GM18508 (cell line): Measurements from ENCODE around the gene ZNF366.

Experiments used
- ATAC-seq: cut with Tn5 transposase; IDR thresholded peaks from one replicate; pipeline ENCODE4 v1.9.1; 2021; ENCODE audit warnings: moderate number of reproducible peaks; ENCODE audit not compliant: insufficient read depth, unreplicated experiment

The ZNF366 gene

DNA sequence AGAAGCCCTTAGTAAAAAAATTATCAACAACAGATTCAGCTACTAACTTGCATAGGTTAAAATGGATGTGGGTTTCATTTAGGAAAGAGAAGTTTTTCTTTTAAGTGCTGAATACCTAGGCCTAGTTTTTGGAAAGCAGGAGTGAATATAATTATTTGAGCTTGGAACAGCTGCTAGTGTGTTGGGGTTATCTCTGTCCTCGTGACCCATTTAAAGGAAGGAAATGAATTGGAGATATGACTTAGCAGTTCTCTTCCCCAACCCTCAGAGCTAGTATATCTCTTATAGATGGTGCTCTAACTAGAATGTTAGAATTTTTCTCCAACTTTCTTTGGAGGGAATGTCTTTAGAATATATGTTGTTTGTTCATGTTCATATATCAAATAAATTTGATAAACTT, 38.6 kb downstream of the ZNF366 start:
- no peak for ATAC-seq

DNA sequence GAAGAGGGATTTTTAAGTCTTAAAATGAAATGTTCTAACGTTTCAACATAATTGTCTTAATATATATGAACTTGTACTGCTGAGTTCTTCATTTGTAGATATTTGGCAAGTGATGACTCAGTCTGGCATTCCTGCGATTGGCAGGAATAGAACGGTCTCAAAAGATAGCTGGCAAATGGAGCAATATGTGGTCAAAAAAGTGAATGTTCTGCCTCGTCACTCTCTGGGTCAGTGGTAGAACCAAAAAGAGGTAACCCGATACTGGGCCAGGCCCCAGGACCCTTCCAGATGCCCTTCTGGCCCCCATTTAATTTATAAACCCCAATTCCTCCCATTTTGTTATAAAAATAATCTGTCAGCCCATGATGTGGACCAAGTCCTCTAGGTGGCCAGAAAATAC, 39.2 kb downstream of the ZNF366 start:
- no peak for ATAC-seq

DNA sequence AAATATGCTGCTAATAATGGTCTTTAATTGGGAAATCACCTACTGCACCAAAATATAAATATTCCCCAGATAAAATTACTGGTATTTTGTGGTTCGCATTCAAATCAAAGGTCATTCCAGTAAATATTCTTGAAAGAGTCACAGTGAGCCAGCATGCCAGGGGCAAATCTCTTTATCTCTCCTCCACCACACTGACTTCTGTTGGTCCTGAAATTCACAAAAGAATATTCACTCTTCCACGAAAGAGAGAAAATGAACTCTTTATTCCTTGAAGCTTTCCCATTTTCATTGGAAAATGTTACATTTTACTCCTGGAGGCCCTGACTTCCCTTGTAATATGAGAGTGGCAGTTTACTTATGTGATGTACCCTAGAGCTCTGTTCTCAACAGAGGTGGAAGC, 39.7 kb downstream of the ZNF366 start:
- ATAC-seq = no peak

DNA sequence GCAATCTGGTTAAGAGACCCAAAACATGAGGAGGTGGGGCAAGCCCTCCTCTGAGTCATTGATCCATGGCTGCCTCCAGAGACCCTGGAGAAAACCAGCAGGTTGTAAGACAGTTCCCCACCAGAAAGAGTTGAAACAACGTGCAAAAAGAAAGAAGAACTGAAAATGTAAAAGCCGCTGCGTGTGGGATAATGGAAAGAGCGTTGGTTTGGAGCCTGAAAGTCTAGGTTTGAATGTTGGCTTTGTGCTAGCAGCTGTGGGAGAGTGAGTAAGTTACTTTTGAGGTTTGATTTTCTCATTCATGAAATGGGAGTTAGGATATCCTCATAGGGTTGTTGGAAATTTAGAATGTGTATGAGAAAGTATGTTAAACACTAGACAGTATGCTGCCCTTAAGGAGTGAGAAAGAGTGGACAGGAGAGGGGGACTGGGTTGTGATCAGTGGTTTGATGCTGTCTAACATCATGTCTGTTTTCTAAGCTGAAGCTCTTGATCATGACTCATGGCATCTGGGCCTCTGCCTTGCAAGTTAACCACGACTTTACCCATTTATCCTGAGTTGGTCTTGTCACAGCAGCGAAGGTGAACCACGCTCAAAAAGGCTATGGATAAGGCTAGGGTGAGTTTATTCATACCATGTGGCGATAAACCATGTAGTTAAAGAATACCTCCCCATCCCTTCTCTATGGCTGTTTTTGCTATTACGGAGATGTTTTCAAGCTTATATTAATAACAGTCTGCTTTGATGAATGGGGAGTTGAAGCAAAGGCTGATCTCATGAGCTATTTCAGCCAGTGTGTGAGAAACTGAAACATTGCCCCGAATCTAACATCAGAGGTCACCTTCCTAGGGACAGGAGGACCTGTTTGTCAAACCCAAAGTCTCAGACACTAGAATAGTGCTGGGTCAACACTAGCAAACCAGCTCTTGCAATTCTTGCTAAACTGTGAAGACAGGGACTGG, 41.3 kb downstream of the ZNF366 start:
- ATAC-seq = peak; percentile 61

DNA sequence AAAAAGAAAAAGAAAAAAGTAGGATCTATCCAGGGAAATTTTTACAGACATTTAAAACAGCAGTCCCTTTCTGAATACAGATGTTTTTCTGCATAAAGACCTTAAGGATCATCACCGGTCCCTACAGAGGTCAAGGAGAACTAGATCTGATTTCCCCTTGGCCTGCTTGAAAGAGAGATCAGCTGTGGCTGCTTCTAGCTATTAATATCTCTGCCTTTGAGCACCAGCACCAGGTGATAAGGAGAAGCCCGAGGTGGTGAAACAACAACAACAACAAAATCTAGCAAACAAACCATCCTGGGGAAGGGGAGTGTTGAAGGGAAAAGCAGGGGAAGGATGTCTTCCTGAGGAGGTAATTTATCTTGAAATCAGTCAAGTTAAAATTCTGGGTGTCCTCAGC, 42.1 kb downstream of the ZNF366 start:
- no peak for ATAC-seq

DNA sequence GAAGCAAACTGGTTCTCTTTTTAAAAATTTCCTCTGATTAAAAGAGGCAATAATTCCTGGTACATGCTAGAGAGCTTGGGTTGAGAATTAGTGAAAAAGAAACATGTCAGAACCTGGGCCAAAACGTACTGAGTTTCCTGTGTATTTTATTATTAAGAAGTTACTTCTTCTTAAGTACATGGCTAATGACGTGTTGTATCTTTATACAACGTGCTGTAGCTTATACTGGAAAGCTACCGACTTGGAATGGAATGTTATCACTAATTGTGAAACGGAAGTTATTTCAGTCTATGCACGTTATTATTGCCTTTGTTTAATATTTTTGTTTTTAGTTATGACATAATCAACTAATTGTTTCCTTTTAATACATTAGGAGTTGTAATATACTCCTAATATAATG, 43.1 kb downstream of the ZNF366 start:
- no peak for ATAC-seq

DNA sequence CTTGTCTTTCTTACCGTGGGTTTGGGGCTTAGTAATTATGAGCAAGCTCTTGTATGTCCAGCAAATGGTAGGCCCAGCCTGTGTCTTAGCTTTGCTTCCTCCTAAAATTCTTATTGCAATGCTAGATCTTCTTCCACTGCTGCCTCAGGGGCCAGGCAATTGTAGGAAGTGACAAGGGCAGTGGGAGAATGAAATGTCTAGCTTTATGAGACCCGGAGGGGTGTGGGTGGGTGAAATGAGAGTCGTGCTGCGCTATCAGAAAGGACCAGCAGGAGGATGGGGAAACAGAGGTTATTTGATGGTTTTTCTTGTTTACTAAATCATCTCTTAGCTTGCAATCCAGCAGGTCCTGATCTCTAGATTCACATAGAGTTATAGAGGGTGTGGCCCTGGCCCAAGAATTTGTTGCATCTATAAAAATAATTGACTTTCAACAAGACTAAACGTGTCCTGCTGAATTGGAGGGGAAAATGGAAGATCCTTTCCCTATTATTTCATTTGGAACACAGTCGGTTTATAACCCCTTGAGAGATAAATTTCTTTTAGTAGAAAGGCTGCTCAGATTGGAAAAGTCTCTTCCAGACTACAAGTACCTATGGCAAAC, 43.7 kb downstream of the ZNF366 start:
- no peak for ATAC-seq

DNA sequence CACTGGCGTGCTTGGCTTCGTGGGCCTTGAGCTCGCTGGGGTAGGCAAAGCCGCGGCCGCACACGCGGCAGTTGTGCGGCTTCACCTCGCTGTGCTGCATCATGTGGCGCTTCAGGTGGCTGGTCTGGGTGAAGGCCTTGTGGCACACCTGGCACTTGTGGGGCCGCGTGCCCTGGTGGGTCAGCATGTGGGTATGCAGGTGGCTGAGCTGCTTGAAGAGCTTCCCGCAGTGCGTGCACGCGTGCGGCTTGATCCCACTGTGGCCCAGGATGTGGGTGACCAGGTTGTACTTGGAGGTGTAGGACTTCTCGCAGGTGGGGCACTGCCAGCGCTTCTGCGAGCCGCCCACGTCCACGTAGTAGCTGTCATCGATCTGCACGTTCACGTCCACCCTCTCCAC, 46.8 kb downstream of the ZNF366 start:
- no peak for ATAC-seq

DNA sequence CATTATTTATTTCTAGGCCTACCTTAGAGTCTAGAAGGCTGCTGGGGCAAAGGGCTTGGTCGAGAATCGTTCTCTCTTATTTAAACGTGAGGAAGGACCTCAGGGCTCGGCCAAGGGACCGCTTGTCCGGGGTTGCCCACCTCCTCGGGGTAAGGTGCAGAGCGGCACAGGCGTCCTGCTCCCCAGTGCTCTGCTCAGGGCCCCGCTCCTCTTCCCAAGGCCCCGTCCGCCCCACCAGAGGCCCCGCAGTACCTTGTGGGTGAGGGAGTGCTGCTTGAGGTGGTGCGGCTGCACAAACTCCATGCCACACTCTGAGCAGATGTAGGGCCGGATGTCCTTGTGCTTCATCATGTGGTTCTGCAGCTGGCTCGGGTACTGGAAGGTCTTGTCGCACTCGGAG, 47.3 kb downstream of the ZNF366 start:
- no peak for ATAC-seq

DNA sequence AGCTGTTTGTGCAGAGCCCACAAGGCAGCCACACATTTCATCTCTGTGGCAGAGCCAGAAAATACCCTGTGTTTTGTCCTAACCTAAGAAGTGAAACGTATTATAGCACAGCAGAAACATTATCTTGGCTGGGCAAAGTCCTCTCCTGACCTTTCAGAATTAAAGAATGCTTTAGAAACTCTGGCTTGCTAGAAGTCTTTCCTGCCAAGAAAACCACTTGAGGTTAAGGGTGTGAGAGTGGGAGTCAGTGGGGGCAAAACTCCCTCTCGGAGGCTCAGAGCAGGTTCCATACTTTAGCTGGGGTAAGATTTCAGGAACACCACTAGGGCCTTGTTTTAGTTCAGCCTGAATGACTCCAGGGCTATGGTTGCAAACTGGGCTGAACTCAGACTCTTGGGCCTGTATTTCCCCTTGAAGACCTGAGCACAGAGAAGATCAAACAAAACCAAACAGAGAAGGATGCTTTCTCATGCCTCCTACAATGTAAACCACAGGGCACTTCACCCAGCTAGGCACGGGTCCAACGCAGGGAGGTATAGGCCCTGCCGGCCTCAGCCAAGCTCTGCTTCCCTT, 48.0 kb downstream of the ZNF366 start:
- ATAC-seq = no peak

DNA sequence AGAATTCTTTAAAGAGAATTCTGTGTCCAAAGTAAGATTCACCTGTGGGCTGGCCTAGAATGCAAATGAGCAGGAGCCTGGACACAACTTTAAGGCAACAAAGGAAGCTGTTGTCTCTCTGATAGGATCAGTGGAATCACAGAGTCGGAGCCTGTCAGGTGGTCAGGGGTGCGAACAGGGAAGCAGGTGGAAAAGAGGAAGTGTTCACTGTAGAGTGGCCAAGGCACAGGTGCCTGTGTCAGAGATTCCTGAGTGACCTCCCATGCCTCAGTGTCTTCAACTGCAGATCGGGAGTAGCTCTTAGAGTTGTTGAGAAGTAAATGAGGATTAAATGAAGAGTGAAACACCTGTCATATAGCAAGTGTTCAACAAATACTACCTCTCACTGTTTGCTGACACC, 48.8 kb downstream of the ZNF366 start:
- ATAC-seq = no peak

DNA sequence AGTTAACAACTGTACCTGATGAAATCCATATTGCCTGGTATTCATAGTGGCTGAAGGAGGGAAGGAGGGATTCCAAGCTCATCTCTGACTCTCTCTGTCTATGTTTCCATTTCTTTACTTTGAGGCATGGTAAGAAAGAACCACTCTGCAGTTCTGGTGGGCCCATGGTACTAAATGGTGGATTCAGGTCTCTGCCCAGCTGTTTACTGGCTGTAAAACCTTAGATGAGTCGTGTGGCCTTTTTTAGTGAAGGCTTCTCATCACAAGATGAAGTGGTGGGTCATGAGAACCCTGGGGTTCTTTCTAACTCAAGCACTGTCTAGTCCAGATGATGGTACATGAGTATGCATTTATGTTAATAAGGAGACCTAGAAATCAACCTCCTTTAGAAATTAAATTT, 49.7 kb downstream of the ZNF366 start:
- no peak for ATAC-seq

DNA sequence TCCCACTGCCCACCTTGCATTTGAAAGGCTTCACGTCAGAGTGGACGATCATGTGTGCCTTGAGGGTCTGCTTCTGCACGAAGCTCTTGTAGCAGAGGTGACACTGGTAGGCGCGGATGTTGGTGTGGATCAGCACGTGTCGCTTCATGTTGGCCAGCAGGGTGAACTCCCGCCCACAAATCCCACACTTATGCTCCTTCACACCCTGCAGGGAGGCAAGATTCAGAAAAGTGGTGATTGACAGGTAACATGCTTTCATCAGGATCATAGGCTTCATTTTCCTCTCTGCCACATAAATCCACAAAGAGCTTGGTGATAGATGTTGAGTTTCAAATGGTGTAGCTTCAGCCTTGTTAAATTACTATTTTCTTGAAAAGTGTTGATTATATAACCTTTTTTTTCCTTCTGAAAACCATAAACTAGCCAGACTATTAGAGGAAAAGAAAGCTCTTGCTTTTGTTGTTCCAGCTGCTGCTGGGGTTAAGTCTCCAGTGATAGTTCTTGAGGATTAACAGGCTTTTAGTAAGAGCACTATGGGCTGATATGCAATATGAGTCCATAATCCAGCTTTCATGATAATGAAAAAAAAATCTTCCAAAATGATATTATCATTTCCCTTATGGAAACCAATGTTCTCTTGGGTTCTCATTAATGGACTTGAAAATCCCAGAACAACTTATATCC, 50.7 kb downstream of the ZNF366 start:
- no peak for ATAC-seq

DNA sequence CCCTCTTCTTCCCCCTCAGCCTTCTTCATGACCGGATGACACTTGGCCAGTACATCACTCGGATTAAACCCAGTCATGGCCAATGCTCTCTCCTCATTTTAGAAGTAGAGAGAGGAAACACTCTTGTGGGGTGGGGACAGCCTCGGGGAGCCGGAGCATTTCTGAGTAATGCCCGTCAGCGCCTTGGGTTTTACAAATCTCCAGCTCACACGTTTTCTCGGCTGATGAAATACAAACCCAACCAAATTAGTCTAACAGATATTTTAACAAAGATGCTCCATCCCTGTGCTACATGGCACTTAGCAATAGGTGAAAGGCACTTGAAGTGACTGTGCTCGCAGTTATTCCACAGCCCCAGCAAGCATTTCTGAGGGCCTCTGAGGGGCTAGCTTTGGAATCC, 51.7 kb downstream of the ZNF366 start:
- ATAC-seq = no peak

DNA sequence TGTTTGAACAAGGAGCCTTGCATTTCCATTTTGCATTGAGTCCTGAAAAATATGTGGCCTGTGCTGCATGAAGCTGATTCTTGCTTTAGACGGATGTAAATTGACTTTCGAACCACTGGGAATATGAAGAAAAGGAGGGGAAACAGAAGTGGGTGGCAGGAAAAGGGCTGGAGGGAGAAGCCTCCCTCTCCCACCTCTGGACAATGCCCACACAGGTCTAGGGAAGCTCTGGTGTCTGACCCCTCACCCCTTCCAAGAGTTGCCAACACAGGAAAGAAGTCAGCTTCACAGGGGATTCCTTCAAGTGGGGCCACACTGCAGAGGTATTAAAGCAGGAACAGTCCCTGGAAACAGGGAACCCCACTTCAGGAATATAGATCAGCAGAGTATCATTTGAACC, 52.2 kb downstream of the ZNF366 start:
- ATAC-seq = no peak

DNA sequence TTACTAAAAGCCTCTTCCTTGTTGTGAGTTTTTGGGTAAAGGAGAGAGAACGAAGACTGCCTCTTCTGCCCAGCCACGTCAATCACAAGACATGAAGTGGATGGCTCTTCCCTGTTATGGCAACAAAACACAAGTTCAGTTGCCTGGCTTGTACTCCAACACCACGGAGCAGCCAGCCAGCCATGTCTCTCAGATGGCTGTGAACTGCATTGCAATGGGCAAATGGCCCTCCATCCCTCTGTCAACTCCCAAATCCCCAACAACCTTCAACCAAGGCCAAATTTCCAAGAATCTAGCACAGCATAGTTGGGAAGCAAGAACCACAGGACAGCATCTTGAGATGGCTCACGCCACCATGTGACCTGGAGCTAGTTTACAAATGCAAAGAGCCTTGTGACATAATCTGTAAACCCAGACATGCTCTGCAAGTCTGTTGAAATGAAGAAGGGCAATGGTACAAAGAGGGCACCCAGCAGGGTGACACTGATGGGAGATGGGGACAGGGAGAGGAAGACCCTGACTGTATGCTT, 53.9 kb downstream of the ZNF366 start:
- no peak for ATAC-seq

DNA sequence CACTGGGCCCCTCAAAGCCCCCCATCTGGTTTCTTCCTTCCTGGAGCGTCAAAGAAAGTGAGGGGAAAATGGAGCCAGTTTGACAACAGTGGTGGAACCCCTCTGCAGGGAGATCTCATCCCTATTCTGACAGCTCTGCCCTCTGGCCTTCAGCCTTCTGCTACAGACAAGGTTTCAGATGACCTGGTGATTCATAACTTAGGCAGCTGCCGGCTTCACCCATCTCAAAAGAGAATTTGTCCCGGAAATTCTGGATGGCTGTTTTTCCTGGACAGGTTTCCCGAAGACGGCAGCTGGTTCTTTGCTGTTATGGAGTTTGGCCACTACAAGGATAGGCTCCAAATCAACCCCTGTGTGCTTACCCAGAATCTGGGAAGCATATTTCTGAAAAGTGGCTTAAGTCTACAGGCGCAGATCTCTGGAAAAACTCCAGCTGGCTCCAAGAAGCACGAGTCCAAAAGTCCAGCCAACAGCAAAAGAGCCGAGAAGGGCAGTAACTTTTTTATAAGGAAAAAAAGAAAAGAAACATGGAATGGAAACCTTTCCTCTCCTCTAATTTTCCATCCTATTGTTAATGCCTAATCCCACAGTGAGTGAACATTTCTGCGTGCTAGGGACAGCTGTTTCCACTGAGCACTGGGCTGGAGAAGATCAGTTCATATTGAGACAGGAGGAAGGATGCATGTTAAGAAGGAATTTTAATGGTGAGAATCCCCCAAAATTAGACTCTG, 54.5 kb downstream of the ZNF366 start:
- no peak for ATAC-seq

DNA sequence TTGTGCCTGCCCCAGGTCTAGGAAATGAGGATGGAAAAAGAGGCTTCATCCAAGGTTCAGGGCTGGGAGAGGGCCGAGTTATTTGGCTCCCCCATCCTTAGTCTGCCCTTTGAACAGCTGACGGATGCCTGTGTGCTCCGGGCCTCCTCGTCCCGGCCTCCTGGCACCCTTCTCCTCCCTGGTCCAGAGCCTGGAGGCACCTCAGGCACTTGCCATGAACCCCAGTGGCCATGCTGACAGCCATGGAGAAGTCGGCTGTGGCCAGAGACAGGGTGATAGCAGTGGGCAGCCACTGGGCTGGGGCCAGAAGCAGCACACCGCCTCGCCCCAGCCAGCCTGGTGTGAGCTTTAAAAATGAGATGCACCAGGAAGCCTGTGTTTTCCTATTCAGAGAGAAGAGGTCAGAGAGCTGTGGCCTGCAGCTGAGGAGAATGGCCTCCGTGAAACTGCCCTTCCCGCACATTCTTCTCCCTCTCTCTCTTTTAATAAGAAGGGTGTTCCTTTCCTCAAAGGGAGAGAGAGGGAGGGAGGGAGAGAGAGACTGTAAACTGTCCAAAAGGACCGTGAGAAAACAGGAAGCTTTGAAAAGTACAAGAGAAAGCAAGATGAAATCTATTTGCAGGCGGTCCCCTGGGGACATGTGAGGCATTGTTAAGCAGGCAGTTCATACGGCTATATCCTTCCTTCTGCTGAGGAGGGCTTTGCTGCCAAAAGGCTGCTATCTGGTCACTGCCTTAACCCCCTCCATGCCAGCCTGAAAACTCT, 55.3 kb downstream of the ZNF366 start:
- ATAC-seq = no peak

DNA sequence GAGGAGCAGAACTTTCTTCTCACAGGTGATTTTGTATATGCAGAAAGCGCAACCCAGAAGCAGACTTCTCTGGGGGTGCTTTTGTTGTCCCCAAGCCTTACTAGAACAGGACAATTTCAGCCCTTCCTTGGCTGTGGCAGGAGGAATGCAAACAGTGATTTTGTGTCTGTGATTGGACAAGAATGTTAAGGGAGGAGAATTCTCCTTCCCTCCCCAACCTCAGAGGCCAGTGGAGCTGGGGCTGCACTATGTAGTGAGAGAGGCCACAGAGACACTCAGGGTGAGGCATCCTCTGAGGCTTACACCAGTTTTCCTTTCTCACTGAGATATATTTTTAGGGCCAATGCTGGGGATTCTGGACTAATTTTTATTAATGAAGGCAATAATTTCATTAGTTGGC, 58.8 kb downstream of the ZNF366 start:
- ATAC-seq = no peak
